ENCODE data around the gene MOV10.
A peak's percentile ranks its signal among the peaks of the same experiment; 100 is the strongest.

The MOV10 gene

DNA sequence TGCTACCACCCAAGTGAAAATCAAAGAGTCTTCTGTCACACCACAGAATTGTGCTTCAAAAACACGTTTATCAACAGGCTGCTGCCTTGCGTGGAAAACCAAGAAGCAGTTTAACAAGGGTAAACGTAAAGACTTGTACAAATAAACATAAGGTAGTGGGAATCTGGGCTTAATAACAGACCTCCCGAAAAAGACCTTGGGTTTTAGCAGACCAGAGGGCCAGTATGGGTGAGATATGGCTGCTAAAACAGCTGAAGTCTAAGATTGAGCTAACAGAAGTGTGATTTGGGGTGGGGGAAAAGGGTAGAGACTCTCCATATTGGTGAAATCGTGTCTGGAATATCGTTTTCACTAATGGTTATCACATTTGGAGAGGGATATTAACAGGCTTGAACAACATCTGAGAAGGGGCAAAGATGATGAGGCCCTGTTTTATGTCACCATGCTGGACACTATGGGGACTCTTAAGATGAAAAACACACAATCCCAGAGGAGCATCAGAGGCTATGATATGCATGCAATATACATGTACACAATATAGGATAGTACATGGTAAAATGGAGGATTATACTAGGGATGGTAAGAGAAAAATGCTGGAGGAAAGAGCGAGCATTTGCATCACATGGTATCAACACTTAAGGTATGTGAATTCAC, 1.4 kb downstream of the MOV10 start:
- Histone ChIP-seq H3K4me3 (ENCODE audit: low read length) (peak overlapping the region; percentile 80), H3K9me3 (replicated peaks; ENCODE audit: low read length) (no peaks in the 10 kb centered on the region), H3K9ac (ENCODE audit: low read depth, low read length) (peak overlapping the region; percentile 86), H3K36me3 (ENCODE audit: insufficient read depth, low read length) (peaks cover 14% of the 10 kb centered on the region), H3K4me1 (ENCODE audit: control insufficient read depth, insufficient read depth, low read length) (peaks cover 22% of the 10 kb centered on the region), H3K27me3 (ENCODE audit: control insufficient read depth, insufficient read depth, low read length) (no peaks in the 10 kb centered on the region), H3K4me2 (ENCODE audit: low read length) (peak overlapping the region; percentile 93)

DNA sequence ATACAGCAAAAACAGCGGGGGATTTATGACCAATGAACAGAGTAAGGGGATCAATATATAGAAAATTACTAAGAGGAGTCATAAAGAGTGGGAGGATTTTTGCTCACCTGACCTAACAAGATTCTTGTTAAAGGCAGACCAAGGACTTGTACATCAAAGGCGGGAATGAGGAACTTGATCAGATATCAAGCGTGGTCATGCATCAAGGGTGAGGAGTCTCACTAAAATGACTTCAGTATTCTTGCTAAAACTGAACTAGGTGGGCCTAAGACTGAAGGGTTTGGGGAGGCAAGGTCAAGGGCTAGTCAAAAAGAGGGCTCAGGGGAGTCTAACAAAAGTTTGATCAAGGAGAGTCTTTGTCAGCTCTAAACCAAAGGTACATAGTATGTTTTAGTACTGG, 2.1 kb downstream of the MOV10 start:
- Histone ChIP-seq H3K4me3 (ENCODE audit: low read length) (no peak overlapping the region), H3K9ac (ENCODE audit: low read depth, low read length) (no peak overlapping the region), H3K4me1 (ENCODE audit: control insufficient read depth, insufficient read depth, low read length) (peaks cover 22% of the 10 kb centered on the region), H3K36me3 (ENCODE audit: insufficient read depth, low read length) (peaks cover 8% of the 10 kb centered on the region), H3K9me3 (replicated peaks; ENCODE audit: low read length) (no peaks in the 10 kb centered on the region), H3K4me2 (ENCODE audit: low read length) (no peak overlapping the region), H3K27me3 (ENCODE audit: control insufficient read depth, insufficient read depth, low read length) (no peaks in the 10 kb centered on the region)

DNA sequence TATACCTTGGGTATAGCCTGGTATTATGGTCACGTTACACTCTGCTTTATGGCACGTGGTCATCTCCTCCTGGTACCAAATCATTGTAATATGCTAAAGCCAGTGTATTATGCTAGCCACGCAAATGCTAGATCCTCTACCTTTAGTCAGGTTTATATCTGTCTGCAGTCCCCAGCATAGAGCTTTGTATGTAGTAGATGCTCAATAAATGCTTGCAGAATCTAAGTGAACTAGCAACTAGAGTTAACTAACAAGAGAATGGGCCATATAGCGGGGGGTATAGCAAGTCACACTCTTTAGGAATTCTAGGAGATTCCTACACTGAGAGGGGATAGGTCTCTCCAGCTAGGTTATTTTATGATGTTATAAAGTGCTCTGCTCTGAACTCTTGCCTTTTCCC, 3.0 kb downstream of the MOV10 start:
- Histone ChIP-seq H3K27me3 (ENCODE audit: control insufficient read depth, insufficient read depth, low read length) (no peaks in the 10 kb centered on the region), H3K4me1 (ENCODE audit: control insufficient read depth, insufficient read depth, low read length) (peaks cover 22% of the 10 kb centered on the region), H3K4me2 (ENCODE audit: low read length) (no peak overlapping the region), H3K9me3 (replicated peaks; ENCODE audit: low read length) (no peaks in the 10 kb centered on the region), H3K36me3 (ENCODE audit: insufficient read depth, low read length) (no peaks in the 10 kb centered on the region), H3K9ac (ENCODE audit: low read depth, low read length) (no peak overlapping the region), H3K4me3 (ENCODE audit: low read length) (no peak overlapping the region)

DNA sequence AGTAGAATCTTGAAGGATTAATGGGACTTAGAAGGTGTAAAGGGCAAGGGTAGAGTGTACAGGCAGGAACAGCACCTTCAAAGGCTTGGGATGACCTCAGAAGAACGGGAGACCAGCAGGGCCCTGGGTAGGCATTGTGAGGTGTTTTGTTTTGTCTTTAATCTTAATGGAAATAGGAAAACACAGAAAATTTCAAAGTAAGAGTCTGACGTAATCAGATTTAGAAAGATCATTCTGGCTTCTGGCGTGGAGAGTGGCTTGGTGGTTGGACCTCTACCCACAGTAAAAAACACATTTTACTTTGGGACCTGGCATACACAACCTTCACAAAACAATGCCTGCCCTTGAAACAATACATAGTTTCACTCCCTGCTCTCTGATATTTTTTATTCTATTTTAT, 4.1 kb downstream of the MOV10 start:
- no peak overlapping the region for H3K9ac ChIP-seq (ENCODE audit: low read depth, low read length)
- peaks cover 14% of the 10 kb centered on the region for H3K4me1 ChIP-seq (ENCODE audit: control insufficient read depth, insufficient read depth, low read length)
- H3K4me2 ChIP-seq (ENCODE audit: low read length): no peak overlapping the region
- H3K27me3 ChIP-seq (ENCODE audit: control insufficient read depth, insufficient read depth, low read length): no peaks in the 10 kb centered on the region
- H3K9me3 ChIP-seq (replicated peaks; ENCODE audit: low read length): no peaks in the 10 kb centered on the region
- H3K36me3 ChIP-seq (ENCODE audit: insufficient read depth, low read length): no peaks in the 10 kb centered on the region
- H3K4me3 ChIP-seq (ENCODE audit: low read length): no peak overlapping the region

DNA sequence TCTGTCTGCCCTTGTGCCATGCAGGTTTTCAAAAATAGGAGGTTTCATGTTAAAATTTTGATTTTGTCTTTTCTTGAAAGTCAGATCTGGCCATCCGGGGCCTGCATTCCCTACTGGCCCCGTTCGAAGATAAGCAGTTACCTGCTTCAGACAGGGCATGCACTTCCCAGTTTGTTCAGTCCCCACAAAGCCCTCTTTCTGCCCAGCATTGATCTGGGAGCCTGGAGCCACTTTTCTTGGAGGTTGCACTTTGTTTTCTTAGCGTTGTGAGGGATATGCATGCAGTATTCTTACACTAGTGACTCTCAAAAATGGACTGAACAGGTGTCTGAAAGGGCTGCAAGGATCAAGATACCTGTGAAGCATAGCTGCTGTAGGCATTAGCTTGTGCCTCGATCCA, 11.5 kb downstream of the MOV10 start:
- no peaks in the 10 kb centered on the region for H3K9me3 ChIP-seq (replicated peaks; ENCODE audit: low read length)
- no peaks in the 10 kb centered on the region for H3K4me1 ChIP-seq (ENCODE audit: control insufficient read depth, insufficient read depth, low read length)
- H3K4me2 ChIP-seq (ENCODE audit: low read length): no peak overlapping the region
- no peak overlapping the region for H3K4me3 ChIP-seq (ENCODE audit: low read length)
- no peaks in the 10 kb centered on the region for H3K27me3 ChIP-seq (ENCODE audit: control insufficient read depth, insufficient read depth, low read length)
- H3K36me3 ChIP-seq (ENCODE audit: insufficient read depth, low read length): peaks cover 9% of the 10 kb centered on the region
- no peak overlapping the region for H3K9ac ChIP-seq (ENCODE audit: low read depth, low read length)

DNA sequence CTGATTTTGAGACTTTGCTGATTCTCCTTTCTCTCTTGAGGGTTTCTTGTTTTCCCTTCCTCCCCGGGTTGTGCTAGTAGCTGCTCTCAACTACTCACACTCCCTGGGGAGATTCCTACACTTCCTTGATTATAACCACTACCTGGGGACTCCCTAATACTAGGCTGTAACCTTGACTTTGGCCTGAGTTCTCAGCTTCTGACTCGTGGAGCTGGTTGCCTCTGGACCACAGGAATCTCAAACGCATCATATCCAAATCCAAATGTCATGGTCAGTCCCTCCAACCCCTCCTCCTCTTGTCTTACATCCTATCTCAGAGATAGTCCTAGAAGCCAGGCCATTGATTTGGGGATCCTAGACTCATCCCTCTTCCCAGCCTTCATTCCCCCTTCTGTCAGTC, 12.0 kb downstream of the MOV10 start:
- H3K9ac ChIP-seq (ENCODE audit: low read depth, low read length): no peak overlapping the region
- H3K36me3 ChIP-seq (ENCODE audit: insufficient read depth, low read length): peaks cover 9% of the 10 kb centered on the region
- no peak overlapping the region for H3K4me3 ChIP-seq (ENCODE audit: low read length)

DNA sequence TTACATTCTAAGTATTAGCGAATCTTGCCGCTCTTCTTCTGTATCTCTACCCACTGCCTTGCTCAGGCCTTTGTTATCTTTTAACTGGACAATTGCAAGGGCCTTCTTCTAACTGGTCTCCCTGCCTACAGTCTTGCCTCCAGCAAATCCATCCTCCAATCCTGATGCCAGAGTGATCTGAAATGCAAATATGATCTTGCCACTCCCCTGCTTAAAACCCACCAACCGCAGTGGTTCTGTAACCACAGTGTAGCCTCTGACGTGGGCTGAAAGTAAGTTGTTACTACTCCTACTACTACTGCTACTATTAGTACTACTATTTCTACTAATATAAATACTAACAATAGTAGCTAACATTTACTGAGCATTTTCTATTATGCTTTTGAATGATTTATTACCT, 12.4 kb downstream of the MOV10 start:
- no peaks in the 10 kb centered on the region for H3K27me3 ChIP-seq (ENCODE audit: control insufficient read depth, insufficient read depth, low read length)
- H3K4me2 ChIP-seq (ENCODE audit: low read length): no peak overlapping the region
- H3K9me3 ChIP-seq (replicated peaks; ENCODE audit: low read length): no peaks in the 10 kb centered on the region
- no peak overlapping the region for H3K4me3 ChIP-seq (ENCODE audit: low read length)
- no peaks in the 10 kb centered on the region for H3K4me1 ChIP-seq (ENCODE audit: control insufficient read depth, insufficient read depth, low read length)
- H3K36me3 ChIP-seq (ENCODE audit: insufficient read depth, low read length): peaks cover 14% of the 10 kb centered on the region
- no peak overlapping the region for H3K9ac ChIP-seq (ENCODE audit: low read depth, low read length)

More for the DNA sequence above, 12.0 kb downstream of the MOV10 start:
- Histone ChIP-seq H3K9me3 (replicated peaks; ENCODE audit: low read length) (no peaks in the 10 kb centered on the region), H3K4me2 (ENCODE audit: low read length) (no peak overlapping the region), H3K4me1 (ENCODE audit: control insufficient read depth, insufficient read depth, low read length) (no peaks in the 10 kb centered on the region), H3K27me3 (ENCODE audit: control insufficient read depth, insufficient read depth, low read length) (no peaks in the 10 kb centered on the region)

DNA sequence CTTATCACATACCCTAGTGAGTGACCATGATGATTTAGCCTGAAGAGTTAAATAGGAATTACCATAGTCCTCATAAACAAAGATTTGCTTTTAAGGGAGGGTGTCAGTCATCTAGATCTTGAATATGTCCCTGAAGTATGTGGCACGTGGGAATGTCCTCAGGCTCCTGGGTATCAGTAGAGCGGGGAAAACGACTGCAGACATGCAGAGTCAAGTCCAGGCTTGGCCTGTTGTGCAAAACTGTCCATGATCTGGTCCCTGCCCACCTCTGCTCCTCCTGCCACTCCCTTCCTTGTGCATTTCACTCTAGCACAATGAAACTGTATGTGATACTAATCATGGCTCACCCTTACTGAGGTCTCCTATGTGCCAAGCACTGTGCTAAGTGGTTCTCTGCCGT, 12.9 kb downstream of the MOV10 start:
- no peaks in the 10 kb centered on the region for H3K27me3 ChIP-seq (ENCODE audit: control insufficient read depth, insufficient read depth, low read length)
- no peak overlapping the region for H3K4me2 ChIP-seq (ENCODE audit: low read length)
- no peak overlapping the region for H3K9ac ChIP-seq (ENCODE audit: low read depth, low read length)
- H3K36me3 ChIP-seq (ENCODE audit: insufficient read depth, low read length): peaks cover 17% of the 10 kb centered on the region
- H3K4me3 ChIP-seq (ENCODE audit: low read length): no peak overlapping the region
- no peaks in the 10 kb centered on the region for H3K4me1 ChIP-seq (ENCODE audit: control insufficient read depth, insufficient read depth, low read length)
- no peaks in the 10 kb centered on the region for H3K9me3 ChIP-seq (replicated peaks; ENCODE audit: low read length)

DNA sequence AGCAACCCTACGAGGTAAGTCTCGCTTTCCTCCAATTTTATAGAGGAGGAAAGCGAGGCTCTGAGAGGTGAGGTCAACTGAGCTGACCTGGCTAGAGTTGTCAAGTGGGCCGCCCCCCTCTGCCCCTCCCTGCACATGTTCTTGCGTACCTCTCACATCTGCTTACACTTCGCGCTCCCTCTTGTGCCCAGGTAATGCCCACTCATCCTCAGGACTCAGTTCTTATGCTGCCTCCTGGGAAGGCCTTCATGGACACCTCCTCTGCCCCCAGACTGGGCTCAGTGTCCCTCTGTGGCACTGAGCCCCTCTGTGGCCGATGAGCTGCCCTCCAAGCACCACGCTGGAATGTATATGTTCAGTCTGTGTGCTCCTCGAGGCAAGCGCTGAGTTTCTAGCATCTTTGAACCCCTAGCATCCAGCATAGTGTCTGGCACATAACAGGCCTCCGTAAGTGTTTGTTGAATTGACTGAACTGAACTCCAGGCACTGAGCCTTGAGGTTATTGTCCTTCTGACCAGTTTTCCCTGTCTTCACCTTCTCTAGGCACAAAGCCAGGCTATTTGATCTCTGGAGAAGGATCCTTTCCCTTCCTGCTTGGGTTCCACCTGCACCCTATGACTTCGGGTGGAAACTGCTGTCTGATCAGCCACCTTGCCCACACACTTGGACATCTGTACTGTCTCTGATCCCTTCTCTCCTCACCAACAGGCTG, 13.5 kb downstream of the MOV10 start:
- H3K27me3 ChIP-seq (ENCODE audit: control insufficient read depth, insufficient read depth, low read length): no peaks in the 10 kb centered on the region
- no peak overlapping the region for H3K4me3 ChIP-seq (ENCODE audit: low read length)
- H3K36me3 ChIP-seq (ENCODE audit: insufficient read depth, low read length): peaks cover 19% of the 10 kb centered on the region
- H3K9me3 ChIP-seq (replicated peaks; ENCODE audit: low read length): no peaks in the 10 kb centered on the region
- H3K4me2 ChIP-seq (ENCODE audit: low read length): no peak overlapping the region
- no peak overlapping the region for H3K9ac ChIP-seq (ENCODE audit: low read depth, low read length)
- no peaks in the 10 kb centered on the region for H3K4me1 ChIP-seq (ENCODE audit: control insufficient read depth, insufficient read depth, low read length)

DNA sequence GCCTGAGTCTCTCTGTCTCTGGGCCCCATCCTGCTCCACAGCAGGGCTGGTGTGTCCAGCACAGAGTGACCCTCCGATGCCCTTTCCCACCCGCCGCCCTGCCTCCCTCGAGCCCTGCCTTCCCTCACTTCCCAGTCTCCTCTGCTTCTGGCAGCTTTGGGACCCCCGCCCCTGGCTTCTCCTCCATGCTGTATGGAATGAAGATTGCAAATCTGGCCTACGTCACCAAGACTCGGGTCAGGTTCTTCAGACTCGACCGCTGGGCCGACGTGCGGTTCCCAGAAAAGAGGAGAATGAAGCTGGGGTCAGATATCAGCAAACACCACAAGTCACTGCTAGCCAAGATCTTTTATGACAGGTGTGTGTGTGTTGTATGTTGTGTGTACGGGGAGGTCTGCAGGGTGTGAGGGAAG, 14.3 kb downstream of the MOV10 start:
- Histone ChIP-seq H3K4me2 (ENCODE audit: low read length) (no peak overlapping the region), H3K9me3 (replicated peaks; ENCODE audit: low read length) (no peaks in the 10 kb centered on the region), H3K36me3 (ENCODE audit: insufficient read depth, low read length) (peaks cover 23% of the 10 kb centered on the region), H3K9ac (ENCODE audit: low read depth, low read length) (no peak overlapping the region), H3K27me3 (ENCODE audit: control insufficient read depth, insufficient read depth, low read length) (no peaks in the 10 kb centered on the region), H3K4me3 (ENCODE audit: low read length) (no peak overlapping the region), H3K4me1 (ENCODE audit: control insufficient read depth, insufficient read depth, low read length) (no peaks in the 10 kb centered on the region)

DNA sequence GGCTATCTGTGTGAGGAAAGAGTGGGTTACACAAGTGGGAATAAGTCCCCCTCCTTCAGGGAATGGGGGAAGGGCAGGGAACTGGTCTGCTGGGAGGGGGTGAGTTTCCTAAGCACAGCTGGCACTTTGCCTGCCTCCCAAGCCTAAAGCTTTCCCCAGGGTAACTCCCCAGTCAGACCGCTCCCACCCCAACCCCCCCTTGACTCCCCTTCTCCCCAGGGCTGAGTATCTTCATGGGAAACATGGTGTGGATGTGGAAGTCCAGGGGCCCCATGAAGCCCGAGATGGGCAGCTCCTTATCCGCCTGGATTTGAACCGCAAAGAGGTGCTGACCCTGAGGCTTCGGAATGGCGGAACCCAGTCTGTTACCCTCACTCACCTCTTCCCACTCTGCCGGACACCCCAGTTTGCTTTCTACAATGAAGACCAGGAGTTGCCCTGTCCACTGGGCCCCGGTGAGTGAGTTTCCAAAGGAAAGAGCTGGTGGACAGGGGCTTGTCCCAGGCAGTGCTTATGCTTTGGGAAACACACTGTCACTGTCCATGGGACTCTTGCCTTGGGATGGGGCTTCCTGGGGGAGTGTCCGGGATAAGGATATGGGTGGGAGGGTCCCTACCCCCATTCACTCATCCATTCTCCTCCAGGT, 14.9 kb downstream of the MOV10 start:
- Histone ChIP-seq H3K4me3 (ENCODE audit: low read length) (no peak overlapping the region), H3K4me1 (ENCODE audit: control insufficient read depth, insufficient read depth, low read length) (no peaks in the 10 kb centered on the region), H3K4me2 (ENCODE audit: low read length) (no peak overlapping the region), H3K36me3 (ENCODE audit: insufficient read depth, low read length) (peaks cover 24% of the 10 kb centered on the region), H3K27me3 (ENCODE audit: control insufficient read depth, insufficient read depth, low read length) (no peaks in the 10 kb centered on the region), H3K9me3 (replicated peaks; ENCODE audit: low read length) (no peaks in the 10 kb centered on the region), H3K9ac (ENCODE audit: low read depth, low read length) (no peak overlapping the region)

Data from skeletal muscle satellite cell (primary cell).